IMR-90 (cell line): Measurements from ENCODE around the gene TMEM154. TPM values are rescaled to one million over a fixed set of nuclear protein-coding genes. Genes with fewer than 3 reads are reported as not detected.

Experiments used
- ATAC-seq: fragments of 200-7000 bp; cut with Tn5 transposase; 2 replicates; pipeline ENCODE4 v1.9.1; 2020; ENCODE audit warnings: low read depth, mild to moderate bottlenecking, moderate library complexity
- BruUV-seq: library from RNA; stranded (reverse); fragments of 400-500 nt; replicated peaks from 2 replicates; lab custom pipeline; 2021; lab: Mats Ljungman, UMichigan
- CTCF ChIA-PET: fragments of 300-600 bp; formaldehyde crosslinking; extraction: SDS; loops from one replicate; lab custom pipeline; 2021; ENCODE audit warnings: antibody characterized with exemption; lab: Yijun Ruan, JAX
- POLR2A ChIA-PET: fragments of 300-600 bp; sonication (Branson Sonifier 250); formaldehyde crosslinking; loops from one replicate; lab custom pipeline; 2022; ENCODE audit warnings: antibody characterized with exemption; ENCODE audit not compliant: unreplicated experiment; lab: Charles Lee
- DNase-seq: peaks from one replicate; pipeline ENCODE4 v3.0.0; 2013
- H2AFZ ChIP-seq: replicated peaks from 2 replicates; pipeline ENCODE3; 2013; ENCODE audit warnings: low read length, mild to moderate bottlenecking; ENCODE audit not compliant: poor library complexity
- H2AK5ac ChIP-seq: 2 replicates; pipeline ENCODE4 v1.6.1; 2013; ENCODE audit warnings: low read depth, low read length, inconsistent platforms
- H2AK9ac ChIP-seq: replicated peaks from 2 replicates; pipeline ENCODE3; 2013; ENCODE audit warnings: mild to moderate bottlenecking, low read depth, low read length, moderate library complexity; ENCODE audit not compliant: poor library complexity
- H2BK120ac ChIP-seq: 2 replicates; pipeline ENCODE4 v1.6.1; 2013; ENCODE audit warnings: low read depth, low read length, inconsistent platforms
- H2BK15ac ChIP-seq: 3 replicates; pipeline ENCODE4 v1.6.1; 2013; ENCODE audit warnings: low read depth, low read length, inconsistent platforms
- H2BK20ac ChIP-seq: 2 replicates; pipeline ENCODE4 v1.6.1; 2013; ENCODE audit warnings: low read depth, mild to moderate bottlenecking, inconsistent platforms, low read length, moderate library complexity
- H2BK5ac ChIP-seq: 2 replicates; pipeline ENCODE4 v1.6.1; 2013; ENCODE audit warnings: mild to moderate bottlenecking, low read depth, low read length, inconsistent platforms; ENCODE audit not compliant: poor library complexity, severe bottlenecking
- H3K14ac ChIP-seq: replicated peaks from 2 replicates; pipeline ENCODE4 v1.6.1; 2013; ENCODE audit warnings: low read depth, low read length, inconsistent platforms
- H3K18ac ChIP-seq: 2 replicates; pipeline ENCODE4 v1.6.1; 2013; ENCODE audit warnings: low read depth, low read length, control low read depth
- H3K23ac ChIP-seq: 2 replicates; pipeline ENCODE4 v1.6.1; 2013; ENCODE audit warnings: low read depth, low read length, inconsistent platforms
- H3K27ac ChIP-seq: 2 replicates; pipeline ENCODE4 v1.5.1; 2013; ENCODE audit warnings: mild to moderate bottlenecking, control low read depth, low read length; ENCODE audit not compliant: insufficient read depth
- H3K27me3 ChIP-seq: 2 replicates; pipeline ENCODE4 v1.6.1; 2013; ENCODE audit warnings: low read length; ENCODE audit not compliant: control insufficient read depth, insufficient read depth
- H3K36me3 ChIP-seq: 2 replicates; pipeline ENCODE4 v1.6.1; 2013; ENCODE audit warnings: low read length, mixed read lengths; ENCODE audit not compliant: control insufficient read depth, insufficient read depth
- H3K4ac ChIP-seq: 2 replicates; pipeline ENCODE4 v1.6.1; 2013; ENCODE audit warnings: low read depth, low read length, inconsistent platforms
- H3K4me1 ChIP-seq: 2 replicates; pipeline ENCODE4 v1.6.1; 2013; ENCODE audit warnings: low read length, mixed read lengths; ENCODE audit not compliant: control insufficient read depth, insufficient read depth
- H3K4me2 ChIP-seq: 2 replicates; pipeline ENCODE4 v1.6.1; 2013; ENCODE audit warnings: low read depth, mild to moderate bottlenecking, control low read depth, low read length, moderate library complexity
- H3K4me3 ChIP-seq: 2 replicates; pipeline ENCODE4 v1.5.1; 2013; ENCODE audit warnings: low read depth, mild to moderate bottlenecking, control low read depth, low read length, moderate library complexity; ENCODE audit not compliant: insufficient read depth
- H3K56ac ChIP-seq: 2 replicates; pipeline ENCODE4 v1.6.1; 2013; ENCODE audit warnings: low read length, inconsistent platforms; ENCODE audit not compliant: insufficient read depth; ENCODE audit errors: extremely low read depth
- H3K79me1 ChIP-seq, 2 experiments: 2 replicates each; pipeline ENCODE4 v1.6.1; 2013; ENCODE audit warnings: low read length in 2 of 2, inconsistent platforms in 1 of 2, low read depth in 1 of 2
- H3K9ac ChIP-seq: 2 replicates; pipeline ENCODE4 v1.6.1; 2013; ENCODE audit warnings: low read depth, low read length, control low read depth
- H3K9me1 ChIP-seq: 2 replicates; pipeline ENCODE4 v1.6.1; 2013; ENCODE audit warnings: low read length, inconsistent platforms; ENCODE audit not compliant: insufficient read depth
- H3K9me3 ChIP-seq: 2 replicates; pipeline ENCODE4 v1.6.1; 2013; ENCODE audit warnings: low read length; ENCODE audit not compliant: control insufficient read depth, insufficient read depth
- H4K20me1 ChIP-seq: 2 replicates; pipeline ENCODE4 v1.6.1; 2013; ENCODE audit warnings: low read length, inconsistent platforms; ENCODE audit not compliant: insufficient read depth
- H4K5ac ChIP-seq: 2 replicates; pipeline ENCODE4 v1.6.1; 2013; ENCODE audit warnings: mild to moderate bottlenecking, low read depth, low read length, control low read depth
- H4K8ac ChIP-seq, 2 experiments: 2 replicates each; pipeline ENCODE4 v1.6.1; 2013; ENCODE audit warnings: low read depth in 2 of 2, low read length in 2 of 2, control low read depth in 1 of 2, inconsistent platforms in 1 of 2
- H4K91ac ChIP-seq: 2 replicates; pipeline ENCODE4 v1.6.1; 2013; ENCODE audit warnings: low read depth, low read length, inconsistent platforms; ENCODE audit not compliant: insufficient read depth
- BHLHE40 ChIP-seq: fragments of 150-350 bp; IDR thresholded peaks from 2 replicates; pipeline ENCODE4 v1.6.1; 2016; ENCODE audit warnings: mild to moderate bottlenecking, low read depth, low read length
- FOS ChIP-seq: fragments of 150-350 bp; IDR thresholded peaks from 2 replicates; pipeline ENCODE4 v1.6.1; 2016; ENCODE audit warnings: low read depth, low read length
- MAFK ChIP-seq: IDR thresholded peaks from 2 replicates; pipeline ENCODE4 v1.6.1; 2012; ENCODE audit warnings: low read depth, low read length, improper control_type of control experiment
- NFE2L2 ChIP-seq: fragments of 150-350 bp; IDR thresholded peaks from 2 replicates; pipeline ENCODE4 v1.6.1; 2016; ENCODE audit warnings: low read depth, mild to moderate bottlenecking, low read length
- RAD21 ChIP-seq: IDR thresholded peaks from 2 replicates; pipeline ENCODE4 v1.6.1; 2012; ENCODE audit warnings: low read length, improper control_type of control experiment
- WGBS, 2 experiments: methylation state at CpG; one replicate each; pipeline versions ENCODE4 v1.1.5 to v1.1.7; 2013; ENCODE audit warnings: missing lambda C conversion rate in 2 of 2; ENCODE audit not compliant: insufficient read length in 1 of 2; ENCODE audit errors: extremely low coverage in 2 of 2; 5-methylcytosine and 5-hydroxymethylcytosine counted together
- dilution Hi-C: fragments of 300-500 bp; cut with HindIII; formaldehyde crosslinking; loops from one replicate; pipeline ENCODE4 v1.14.3; 2018; ENCODE audit warnings: low sequenced_read_pairs; ENCODE audit not compliant: unreplicated experiment
- in situ Hi-C: fragments of 300-500 bp; cut with MboI; formaldehyde crosslinking; loops from 3 replicates; pipeline ENCODE4 v1.14.3; 2019; ENCODE audit warnings: low sequenced_read_pairs, inconsistent platforms, mixed read lengths
- intact Hi-C: fragments of 100-400 bp; cut with micrococcal nuclease; formaldehyde crosslinking; loops from 2 replicates; pipeline ENCODE4 v1.10.0; 2022
- polyA plus RNA-seq, 3 experiments: library from polyadenylated mRNA; depleted of rRNA; stranded (reverse); fragments of >200 nt; gene quantifications; 2 replicates each; pipeline ENCODE4 v1.2.3, GENCODE V29; 2012; ENCODE audit warnings: low replicate concordance in 1 of 3
- total RNA-seq: library from RNA; depleted of rRNA; stranded (reverse); fragments of >200 nt; gene quantifications from 2 replicates; pipeline ENCODE4 v1.2.3, GENCODE V29; 2012

The TMEM154 gene
- total and polyA plus RNA-seq, 2 of the 4 experiments (the other 2 are of a cell fraction): 0.12 to 0.18 TPM

- Histone ChIP-seq H4K5ac (no peak overlapping the region), H3K4me2 (no peak overlapping the region), H2BK5ac (no peak overlapping the region), H2AK9ac (no peak overlapping the region), H3K18ac (no peak overlapping the region), H2AK5ac (no peak overlapping the region), H3K4me3 (no peak overlapping the region), H2BK20ac (no peak overlapping the region), H2AFZ (no peak overlapping the region), H3K36me3 (no peaks in the 10 kb centered on the region), H3K4ac (no peak overlapping the region), H4K20me1 (no peaks in the 10 kb centered on the region), H3K27ac (no peak overlapping the region), H3K14ac (no peak overlapping the region), H3K9ac (no peak overlapping the region), H3K4me1 (no peaks in the 10 kb centered on the region), H4K8ac (no peak overlapping the region), H2BK120ac (no peak overlapping the region), H3K79me1 (no peaks in the 10 kb centered on the region), H3K27me3 (peaks cover 3% of the 10 kb centered on the region), H3K56ac (no peak overlapping the region), H3K9me1 (no peaks in the 10 kb centered on the region), H4K91ac (no peak overlapping the region), H3K9me3 (no peaks in the 10 kb centered on the region), H2BK15ac (no peak overlapping the region), H3K23ac (no peak overlapping the region)
- DNase-seq (no peak), ATAC-seq (no peak)
- TF ChIP-seq BHLHE40: no peak
- TF ChIP-seq RAD21: no peak
- TF ChIP-seq MAFK: no peak
- TF ChIP-seq FOS: no peak
- TF ChIP-seq NFE2L2: no peak
- intact Hi-C loops (no loop called here), dilution Hi-C loops (no loop called here), in situ Hi-C loops (no loop called here)
- BruUV-seq: no TSS peak
- ChIA-PET POLR2A (no interaction called here), CTCF (interaction anchor here (1.0 kb wide), 1 partner anchor 174 kb away, joined by 3 read pairs; no protein-coding TSS in a partner anchor)
- no CpG with 5 or more reads among the region's 5 CpGs for WGBS, 2 experiments
Observed at GRCh38 chr4:152628128-152628527, 51.7 kb downstream of the TMEM154 start.
